IPS DF 4.7 (cell line): ENCODE measurements around the gene DYNC1LI1.
"Not testable (repeated sequence)": the region's sequence is repeated elsewhere in the genome, so short reads cannot be mapped to it uniquely, and the experiment has no call there.

ENCODE experiments used
- DNase-seq: peaks from one replicate; pipeline ENCODE4 v3.0.0-alpha.2; 2013; ENCODE audit warnings: low spot score; ENCODE audit errors: extremely low read depth

DYNC1LI1 gene

DNA sequence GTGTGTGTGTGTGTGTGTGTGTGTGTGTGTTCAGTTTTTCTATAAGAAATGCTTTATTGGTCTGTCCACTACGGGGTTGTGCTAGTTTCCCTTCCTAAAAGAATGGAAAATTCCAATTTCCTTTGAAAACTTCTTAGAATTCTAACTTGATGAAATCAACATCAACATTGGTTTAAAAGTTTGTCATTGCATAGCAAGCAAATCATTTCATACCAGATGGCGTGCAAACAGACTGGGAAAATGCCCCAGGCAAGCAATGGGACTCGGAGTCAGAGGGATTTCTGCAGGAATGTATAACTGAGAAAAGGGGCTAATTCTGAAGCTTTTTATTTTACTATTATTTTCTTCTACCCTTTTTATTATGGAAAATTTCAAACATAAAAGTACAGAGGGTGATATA lies 13.1 kb upstream of the DYNC1LI1 start:
- no peak for DNase-seq

DNA sequence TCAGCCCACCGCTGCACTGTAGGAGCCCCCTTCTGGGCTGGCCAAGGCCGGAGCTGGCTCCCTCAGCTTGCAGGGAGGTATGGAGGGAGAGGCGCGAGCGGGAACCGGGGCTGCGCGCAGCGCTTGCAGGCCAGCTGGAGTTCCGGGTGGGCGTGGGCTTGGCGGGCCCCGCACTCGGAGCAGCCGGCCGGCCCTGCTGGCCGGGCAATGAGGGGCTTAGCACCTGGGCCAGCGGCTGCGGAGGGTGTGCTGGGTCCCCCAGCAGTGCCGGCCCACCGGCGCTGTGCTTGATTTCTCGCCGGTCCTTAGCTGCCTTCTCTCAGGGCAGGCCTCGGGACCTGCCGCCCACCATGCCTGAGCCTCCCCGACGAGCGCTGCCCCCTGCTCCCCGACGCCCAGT lies 8.0 kb upstream of the DYNC1LI1 start:
- not testable (repeated sequence) for DNase-seq

DNA sequence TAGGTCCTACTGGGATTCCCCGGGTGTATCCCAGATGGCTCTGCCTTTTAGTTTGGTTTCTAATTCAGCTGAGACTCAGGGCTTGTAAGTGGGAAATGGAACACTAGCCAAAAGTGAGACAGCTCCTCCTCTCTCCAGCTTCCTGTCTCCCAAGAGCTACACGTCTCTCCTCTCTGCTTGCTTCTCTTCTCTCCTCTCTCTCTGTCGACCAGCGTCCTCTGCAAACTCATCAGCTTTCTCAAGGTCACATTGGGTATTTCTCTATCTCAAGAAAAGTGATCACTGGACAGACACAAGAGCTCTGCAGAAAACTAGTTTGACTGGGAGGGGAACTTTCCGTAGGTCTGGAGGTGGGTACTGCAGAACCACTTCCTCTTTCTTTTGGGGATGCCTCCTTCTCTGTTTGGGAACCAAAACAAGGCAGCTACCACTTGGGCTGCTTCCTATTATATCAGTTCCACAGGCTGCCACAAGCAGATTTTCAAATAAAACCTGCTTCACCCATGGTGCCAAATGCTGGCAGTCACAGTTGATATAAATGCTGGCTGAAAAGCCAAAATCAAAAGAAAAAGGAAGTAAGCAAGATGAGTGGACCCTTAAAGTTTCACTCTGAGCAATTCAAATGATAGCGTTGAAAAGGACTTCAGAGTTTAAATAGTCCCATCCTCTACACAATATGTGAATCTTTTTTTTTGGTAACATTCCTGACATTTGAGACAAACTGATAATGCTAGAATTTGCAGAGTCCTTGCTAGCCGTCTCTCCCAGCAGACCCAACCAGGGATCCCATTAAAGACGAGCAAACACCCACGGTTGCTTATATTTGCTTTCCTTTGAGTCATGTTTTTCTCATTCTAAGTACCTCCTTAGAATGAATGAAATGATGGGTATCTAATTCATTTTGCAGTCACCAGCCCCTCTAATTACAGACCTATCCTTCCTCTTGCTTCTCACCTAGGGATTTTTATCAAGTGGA lies 7.2 kb upstream of the DYNC1LI1 start:
- DNase-seq = no peak

DNA sequence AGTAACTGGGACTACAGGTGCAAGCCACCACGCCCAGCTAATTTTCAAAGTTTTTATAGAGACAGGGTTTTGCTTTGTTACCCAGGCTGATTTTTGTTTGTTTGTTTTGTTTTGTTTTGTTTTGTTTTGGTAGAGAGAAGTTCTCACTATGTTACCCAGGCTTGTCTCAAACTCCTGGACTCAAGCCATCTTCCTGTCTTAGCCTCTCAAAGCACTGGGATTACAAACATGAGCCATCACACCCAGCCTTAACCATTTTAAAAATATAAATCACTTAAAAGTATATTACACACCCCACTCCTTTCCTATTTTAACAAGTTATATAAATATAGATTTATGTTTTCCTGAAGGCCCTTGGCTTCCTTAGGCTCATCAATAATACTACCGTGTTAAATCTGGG lies 6.5 kb upstream of the DYNC1LI1 start:
- DNase-seq = no peak

DNA sequence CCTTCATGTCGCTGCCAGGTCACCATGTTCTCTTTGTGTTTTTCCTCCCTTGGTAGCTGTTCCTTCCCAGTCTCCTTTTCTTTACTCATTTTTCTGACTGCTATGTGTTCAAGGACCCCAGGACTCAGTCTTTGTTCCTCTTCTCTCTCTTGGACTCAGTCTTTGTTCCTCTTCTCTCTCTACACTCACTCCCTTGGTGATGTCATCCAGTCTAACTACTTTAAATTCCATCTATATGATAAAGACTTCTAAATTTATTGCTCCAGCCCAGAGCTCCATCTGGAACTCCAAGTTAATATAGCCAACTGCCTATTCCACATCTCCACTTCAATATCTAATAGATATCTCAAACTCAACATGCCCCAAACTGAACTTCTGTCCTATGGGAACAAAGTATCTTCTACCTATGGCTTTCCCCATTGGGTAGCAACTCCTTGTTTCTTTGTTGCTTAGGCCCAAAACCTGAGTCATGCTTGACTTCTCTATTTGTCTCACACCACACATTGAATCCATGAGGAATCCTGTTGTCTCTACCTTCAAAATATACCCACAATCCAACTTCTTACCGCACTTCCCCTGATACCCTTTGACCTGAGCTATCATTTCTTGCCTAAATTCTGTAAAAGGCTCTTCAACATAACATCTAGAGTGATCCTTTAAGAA lies 4.9 kb upstream of the DYNC1LI1 start:
- DNase-seq = no peak

DNA sequence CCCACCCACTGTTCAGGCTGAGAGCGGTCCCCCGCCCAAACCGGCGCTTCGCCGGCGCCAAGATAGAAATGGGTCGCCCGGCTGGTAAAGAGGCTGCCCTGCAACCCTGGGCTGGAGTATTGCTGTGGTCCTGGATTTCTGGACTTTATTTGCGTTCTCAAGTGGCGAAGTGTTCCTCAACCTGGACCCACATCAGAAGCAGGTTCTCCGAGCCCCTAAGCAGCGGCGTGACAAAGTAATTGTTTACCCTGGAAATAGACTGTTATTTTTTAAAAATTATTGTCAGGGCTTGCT lies 481 bp upstream of the DYNC1LI1 start:
- DNase-seq = no peak

DNA sequence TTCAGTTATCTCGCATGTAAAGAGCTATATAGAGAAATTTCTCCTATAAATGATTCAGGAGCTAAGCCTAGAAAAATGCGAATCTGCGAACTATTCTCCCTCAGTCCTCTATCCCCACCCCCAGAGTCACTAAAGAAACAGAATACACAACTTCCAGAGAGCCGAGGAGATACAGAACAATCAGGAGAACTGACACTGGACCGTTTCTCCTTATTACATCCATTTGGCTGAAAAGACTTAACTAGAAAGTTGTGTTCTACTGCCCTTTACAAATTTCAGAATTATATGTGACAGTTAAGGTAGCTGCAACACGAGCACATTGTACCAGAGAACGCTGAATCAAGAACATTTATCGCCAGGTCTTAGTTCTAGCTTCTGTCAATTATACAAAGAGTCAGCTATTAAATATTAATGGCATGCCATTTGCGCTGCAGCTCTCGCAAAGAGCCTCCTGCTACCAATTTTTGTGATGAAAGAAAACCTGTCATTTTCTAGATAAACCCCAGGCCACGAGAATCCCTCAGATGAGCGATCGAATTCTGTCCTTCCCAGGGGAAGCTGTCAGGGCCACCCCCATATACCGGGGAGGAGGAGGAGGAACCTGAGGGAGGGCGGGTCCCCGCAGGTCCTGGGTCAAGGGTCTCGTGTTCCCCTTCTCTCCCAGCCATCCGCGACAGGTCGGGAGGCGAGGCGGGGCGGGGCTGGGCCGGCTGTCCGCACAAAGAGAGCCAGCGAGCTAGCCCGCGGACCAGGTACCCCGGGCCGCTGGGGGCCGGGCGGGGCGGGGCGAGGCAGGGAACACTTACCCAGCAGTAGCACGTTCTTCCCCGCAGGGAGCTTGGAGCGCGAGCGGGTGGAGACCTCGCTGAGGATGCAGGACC lies 878 bp downstream of the DYNC1LI1 start:
- DNase-seq = peak; percentile 51

DNA sequence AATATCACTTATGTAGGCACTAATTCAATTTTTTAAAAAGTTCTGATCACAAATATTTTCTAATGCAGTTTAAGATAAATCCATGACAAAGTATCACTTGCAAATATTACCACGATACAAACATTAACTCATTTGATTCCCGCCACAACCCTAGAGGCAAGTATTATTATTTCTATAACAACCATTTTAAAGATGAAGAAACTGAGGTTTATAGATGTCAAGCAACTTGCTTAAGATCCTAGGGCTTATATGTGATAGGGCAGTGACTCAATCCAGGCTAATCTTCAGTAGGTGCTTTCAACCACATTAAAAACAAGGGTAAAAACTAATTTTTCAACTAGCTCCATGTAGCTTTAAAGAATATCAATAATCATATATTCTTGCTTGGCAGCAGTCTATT lies 1.7 kb downstream of the DYNC1LI1 start:
- no peak for DNase-seq

DNA sequence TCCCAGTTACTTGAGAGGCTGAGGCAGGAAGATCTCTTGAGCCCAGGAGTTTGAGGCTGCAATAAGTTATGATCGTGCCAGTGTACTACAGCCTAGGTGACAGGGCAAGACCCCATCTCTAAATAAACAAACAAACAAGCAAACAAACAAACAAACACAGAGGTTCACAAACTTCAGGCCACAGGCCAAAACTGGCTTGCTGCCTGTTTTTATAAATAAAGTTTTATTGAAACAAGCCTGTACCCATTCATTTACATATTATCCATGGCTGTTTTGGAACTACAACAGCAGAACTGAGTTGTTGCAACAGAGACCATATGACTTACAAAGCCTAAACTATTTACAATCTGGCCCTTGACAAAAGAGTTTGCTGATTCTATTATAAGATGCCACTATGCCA lies 6.5 kb downstream of the DYNC1LI1 start:
- DNase-seq = no peak

DNA sequence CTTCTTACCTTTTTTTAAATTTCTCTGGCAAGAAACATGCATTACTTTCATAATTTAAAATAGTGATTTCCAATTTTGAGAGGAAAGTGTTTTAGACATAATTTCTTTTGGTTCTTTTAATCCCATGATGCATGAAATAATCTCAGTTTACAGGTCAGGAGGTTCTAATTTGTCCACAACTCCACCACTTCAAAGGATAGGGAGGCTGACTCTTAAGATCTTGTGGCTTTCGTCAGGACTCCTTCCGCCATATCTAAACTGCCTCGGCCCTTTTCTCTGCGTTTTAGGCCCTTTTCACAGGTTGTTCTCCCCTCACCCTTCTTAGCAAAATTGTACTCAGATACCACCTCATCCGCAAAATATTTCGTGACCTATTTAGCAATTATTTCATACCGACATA lies 8.0 kb downstream of the DYNC1LI1 start:
- no peak for DNase-seq

DNA sequence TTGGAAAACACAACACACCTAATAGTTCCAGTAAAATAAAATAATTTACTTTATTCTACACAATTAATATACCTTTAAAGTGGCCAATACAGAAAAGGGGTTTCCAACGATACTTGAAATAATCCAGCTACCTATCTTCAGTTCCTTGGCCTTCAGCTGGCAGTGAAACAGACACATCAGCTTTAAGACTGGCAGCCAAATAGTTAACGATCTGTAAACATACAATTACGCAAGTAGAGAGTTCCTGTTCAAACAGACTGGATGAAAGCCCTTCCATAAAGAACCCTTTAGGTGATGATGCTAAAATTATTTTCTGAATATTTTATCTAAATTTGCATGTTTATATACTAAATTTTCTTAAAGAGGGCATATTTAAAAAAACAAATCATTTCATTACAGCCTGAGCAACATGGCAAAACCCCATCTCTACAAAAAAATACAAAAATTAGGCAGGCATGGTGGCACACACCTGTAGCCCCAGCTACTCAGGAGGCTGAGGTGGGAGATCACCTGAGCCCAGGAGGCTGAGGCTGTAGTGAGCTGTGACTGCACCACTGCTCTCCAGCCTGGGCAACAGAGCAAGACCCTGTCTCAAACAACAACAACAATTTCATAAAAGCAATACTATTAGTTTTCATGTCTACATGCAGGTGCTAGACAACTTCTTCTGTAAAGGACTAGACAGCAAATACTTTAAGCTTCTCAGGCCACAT lies 12.9 kb downstream of the DYNC1LI1 start:
- DNase-seq = no peak

DNA sequence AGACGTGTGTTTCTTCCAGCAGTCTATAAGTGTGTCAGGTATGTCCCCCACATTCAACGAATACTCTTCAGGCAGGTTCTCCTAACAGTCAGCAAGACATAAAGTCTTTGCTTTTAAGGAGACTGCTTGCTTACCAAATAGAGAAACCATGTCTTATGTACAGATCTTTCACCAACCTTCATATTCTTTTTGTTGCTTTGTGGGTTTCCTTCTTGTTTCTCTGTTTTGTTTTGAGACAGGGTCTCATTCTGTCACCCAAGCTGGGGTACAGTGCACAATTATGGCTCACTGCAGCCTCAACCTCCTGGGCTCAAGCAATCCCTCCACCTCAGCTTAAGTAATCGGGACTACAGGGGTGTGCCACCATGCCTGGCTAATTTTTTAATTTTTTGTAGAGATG lies 14.3 kb downstream of the DYNC1LI1 start:
- no peak for DNase-seq

DNA sequence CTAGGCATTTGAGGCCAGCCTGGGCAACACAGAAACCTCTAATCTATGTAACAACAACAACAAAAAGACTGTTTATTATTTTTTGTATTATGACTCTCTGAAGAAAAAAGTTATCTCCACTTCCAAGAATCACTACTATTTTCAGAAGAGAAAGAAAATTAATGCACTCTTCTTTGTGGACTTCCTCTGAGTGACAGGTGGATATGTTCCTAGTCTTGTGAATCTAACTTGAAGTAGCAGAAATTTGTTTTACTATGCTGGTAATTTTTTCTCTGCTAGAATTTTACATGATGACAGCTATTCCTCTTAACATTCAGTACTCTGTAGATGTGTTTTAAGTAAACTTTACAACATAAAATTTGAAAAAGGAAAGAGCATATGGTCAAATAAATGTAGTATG lies 16.7 kb downstream of the DYNC1LI1 start:
- DNase-seq = no peak

DNA sequence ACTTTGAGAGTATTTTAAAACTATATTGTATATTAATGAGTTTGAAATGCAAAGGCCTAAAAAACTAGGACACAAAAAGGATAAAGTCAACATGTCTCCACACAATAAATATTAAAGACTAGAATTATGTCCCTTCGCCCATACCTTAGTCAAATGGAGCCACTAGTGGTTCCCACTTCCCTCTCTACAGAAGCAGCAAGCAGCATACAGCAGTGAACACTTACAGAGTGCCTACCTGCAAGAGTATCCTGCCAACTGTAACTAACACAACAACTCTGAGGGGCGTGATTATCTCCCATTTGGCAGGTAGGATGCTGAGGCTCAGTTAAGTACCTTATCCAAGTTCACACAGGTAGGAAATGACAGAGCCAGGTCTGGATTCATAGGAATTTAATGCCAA lies 17.2 kb downstream of the DYNC1LI1 start:
- no peak for DNase-seq

DNA sequence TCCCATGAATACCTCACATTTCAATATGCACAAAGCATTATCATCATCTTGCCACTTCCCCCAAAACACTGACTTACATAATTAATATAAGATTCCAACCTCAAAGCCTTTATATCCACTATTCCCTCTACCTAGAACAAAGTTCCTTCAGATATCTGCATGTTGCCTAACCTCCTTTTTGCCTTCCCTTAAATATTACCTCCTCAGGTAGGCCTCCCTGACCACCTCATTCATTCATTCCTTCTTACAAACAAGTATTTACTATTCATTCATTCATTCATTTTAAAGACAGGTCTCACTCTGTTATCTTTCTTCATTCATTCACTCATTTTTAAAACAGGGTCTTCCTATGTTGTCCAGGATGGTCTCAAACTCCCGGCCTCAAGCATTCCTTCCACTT lies 18.6 kb downstream of the DYNC1LI1 start:
- no peak for DNase-seq

DNA sequence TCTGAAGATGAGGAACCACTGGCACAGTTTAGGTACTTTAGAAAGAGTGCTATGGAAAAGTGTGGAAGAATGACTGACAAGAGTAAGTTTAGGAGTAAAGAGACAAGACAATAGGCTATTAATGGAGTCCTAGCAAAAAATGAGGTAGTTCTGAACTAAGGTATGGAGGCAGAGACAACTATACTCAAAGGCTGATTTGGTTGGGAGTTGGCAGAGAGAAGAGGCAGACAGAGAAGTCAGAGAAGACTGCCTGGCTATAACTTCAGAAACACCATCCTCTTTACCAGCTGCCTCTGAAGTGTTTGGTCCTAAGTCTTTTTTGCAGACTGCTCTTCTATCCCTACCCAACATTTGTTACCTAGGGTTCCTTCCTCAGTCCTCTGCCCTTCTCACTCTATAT lies 19.2 kb downstream of the DYNC1LI1 start:
- DNase-seq = no peak

DNA sequence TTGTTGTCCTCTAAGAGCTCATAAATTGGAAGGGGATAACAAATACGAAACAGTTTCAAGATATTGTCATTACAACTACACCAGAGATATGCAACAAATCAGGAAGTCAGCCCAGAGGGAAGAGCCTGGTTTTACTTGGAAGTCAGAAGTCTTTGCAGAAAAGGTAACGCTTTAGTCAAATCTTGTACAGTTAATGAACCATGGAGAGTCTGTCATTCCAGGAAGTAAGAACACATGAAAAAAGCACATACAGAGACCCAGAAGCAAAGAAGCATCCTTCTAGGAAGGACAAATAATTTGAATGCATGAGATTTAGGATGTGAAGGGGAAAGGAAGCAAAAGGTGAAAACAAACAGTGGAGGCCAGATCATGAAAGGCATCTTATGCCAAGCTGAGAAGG lies 19.6 kb downstream of the DYNC1LI1 start:
- no peak for DNase-seq

DNA sequence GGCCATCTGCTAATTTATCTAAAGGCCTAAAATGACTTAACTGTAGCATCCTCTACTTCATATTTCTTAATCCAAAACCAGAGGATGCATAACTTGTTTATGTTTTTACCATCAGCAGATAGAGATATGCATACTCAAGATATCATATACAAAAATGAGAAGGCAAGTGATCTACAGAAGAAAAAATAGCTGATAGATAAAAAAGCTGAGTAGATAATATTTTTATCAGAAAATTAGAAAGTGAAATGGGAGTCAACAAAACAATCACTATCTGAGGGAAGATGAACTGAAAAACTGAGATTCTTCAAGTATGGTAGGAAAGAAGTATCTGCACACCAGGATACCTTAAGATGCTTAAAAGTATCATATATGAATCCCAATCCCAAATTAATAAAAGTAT lies 25.4 kb downstream of the DYNC1LI1 start:
- DNase-seq = no peak

DNA sequence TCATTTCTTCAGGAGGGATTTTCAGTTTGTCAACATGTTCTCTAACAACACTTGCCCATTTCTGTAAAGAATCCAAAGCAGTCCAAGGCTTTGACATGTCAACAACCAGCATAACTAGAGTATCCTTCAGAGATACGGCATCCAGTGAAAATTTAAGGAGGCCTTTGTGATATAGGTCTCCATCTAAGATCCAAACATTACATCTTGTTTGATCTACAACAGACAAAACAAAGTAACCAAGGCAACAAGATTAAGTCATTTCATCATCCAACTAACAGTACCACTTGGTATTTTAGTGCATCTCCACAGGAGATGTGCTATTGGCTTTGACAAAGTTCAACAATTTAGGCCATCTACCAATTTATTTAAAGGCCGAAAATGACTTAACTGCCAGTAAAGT lies 25.8 kb downstream of the DYNC1LI1 start:
- no peak for DNase-seq

DNA sequence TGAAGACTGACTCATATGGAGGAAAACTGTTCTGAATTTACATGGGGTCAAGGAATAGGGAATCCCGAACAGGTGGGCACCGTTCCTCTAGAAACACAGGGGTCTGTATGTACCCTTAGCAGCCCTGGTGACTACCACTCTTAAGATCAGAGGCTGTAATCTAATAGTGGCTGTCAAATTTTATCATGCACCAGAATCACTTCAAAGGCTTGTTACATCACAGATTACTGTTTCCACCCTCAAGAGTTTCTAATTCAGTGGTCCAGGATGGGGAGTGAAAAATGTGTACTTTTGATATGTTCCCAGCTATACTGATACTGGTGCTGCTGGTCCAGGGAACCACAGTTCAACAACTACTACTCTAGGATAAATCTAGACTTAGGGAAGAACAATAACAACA lies 27.9 kb downstream of the DYNC1LI1 start:
- no peak for DNase-seq

DNA sequence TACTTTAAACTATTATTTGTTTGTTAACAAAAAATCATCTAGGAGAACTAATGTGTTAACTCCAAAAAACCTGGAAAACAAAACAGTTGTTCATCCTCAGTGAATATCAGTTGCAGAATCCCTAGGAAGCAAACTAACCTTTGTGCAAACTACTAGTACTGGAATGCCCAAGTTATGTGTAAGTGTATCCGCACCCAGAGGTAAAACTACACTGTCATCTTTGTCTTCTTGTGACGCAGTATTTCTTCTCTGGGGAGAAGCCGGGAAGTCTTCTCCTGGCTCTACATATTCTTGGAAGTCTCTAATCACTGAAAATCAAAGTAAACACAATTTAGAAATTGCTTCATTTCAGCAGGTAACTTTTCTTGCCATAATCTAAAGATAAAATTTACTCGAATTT lies 29.8 kb downstream of the DYNC1LI1 start:
- DNase-seq = no peak
